ENCODE results near the gene C2orf76.
"Not testable (repeated sequence)": the region's sequence is repeated elsewhere in the genome, so short reads cannot be mapped to it uniquely, and the experiment has no call there.

The C2orf76 gene

GRCh38 chr2:119293900-119294299 lies 72.7 kb downstream of the C2orf76 start:
- DNase-seq (ENCODE audit: low spot score) = no peak

- no peak for DNase-seq (ENCODE audit: low spot score)
Measured at GRCh38 chr2:119293254-119293653, 73.4 kb downstream of the C2orf76 start.

DNA sequence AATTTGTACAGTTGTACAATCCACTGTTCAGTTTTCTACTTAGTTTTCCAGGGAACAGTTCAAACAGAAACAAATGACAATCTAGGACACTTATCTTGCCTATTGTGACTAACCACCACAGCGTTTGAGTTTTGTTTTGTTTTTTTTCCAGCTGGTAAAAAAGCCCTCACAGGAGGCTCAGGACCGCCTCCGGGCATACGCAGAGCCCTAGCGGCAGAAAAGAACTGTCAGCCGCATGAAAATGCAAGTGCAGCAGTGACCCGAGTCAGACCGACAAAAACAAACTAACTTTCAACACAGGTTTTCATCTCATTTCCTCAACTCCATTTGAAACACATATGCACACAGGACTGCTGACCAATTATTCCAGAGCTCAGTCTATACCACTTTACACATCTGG lies 74.4 kb downstream of the C2orf76 start:
- DNase-seq (ENCODE audit: low spot score) = no peak

- no peak for DNase-seq (ENCODE audit: low spot score)
Measured at GRCh38 chr2:119291588-119292167, 75.0 kb downstream of the C2orf76 start.

DNA sequence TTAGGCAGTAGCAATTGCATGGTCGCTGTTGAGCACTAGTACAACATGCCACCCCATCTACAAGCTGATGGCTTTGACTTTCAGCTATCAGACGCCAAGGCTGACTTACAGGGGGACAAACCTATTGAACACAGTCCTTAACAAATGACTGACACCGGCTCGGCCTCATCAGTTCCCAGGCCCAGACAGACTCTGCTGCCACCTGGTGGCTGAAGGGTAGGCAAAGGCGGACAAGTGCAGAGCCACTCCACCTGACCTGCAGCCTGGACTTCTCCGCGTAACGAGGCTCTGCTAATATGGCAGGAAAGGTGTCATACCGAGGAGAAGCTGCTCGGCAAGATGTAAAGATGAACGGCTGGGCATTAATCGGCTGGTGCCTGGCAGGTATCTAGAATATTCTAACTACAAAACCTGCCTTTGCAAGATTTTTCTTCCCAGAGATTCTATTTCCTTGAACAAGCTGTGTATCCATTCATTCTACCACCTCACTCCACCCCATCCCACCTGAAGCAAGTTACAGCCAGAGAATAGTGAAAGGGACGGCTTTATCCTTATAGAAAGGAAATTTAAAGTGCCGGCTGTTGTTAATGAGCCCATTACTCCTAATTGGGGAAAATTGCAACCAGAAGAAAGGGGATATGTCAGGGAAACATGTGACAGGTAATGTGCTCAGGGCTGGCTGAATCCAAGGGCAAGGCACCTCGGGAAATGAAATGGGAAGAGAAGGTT lies 75.6 kb downstream of the C2orf76 start:
- DNase-seq (ENCODE audit: low spot score) = peak; percentile 66

DNA sequence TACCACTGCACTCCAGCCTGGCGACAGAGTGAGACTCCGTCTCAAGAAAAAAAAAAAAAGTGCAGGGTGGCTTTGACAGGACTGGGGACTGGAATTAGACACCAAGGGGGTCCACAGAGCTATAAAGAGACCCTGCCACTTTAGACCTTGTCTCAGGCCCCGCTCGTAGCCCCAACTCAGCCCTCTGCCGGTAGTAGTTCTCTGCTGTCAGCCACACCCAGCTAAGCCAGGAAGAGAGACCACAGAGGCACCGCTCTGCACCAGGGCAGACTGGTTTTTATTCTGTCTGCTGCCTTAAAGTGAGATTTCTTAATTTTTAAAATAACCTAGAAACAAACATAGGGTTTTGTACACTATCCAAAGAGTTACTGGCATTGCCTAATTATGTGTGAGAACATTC lies 77.0 kb downstream of the C2orf76 start:
- DNase-seq (ENCODE audit: low spot score) = no peak

DNA sequence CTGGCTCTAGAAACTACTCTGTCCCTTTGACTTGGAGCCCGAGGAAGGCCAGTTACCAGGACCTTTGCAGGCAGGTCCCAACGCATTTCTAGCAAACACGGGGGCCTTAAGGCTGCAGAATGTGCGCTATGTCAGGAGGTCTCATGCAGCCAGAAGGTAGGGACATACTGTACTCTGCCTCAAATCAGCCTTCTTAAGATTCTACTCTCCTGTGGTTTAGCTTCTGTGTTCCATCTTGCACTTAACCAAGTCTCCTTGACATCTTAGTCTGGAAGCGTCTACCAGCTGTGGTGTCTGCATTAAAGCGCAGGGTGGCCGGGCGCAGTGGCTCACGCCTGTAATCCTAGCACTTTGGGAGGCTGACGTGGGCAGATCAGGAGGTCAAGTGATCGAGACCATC lies 77.5 kb downstream of the C2orf76 start:
- DNase-seq (ENCODE audit: low spot score) = no peak

DNA sequence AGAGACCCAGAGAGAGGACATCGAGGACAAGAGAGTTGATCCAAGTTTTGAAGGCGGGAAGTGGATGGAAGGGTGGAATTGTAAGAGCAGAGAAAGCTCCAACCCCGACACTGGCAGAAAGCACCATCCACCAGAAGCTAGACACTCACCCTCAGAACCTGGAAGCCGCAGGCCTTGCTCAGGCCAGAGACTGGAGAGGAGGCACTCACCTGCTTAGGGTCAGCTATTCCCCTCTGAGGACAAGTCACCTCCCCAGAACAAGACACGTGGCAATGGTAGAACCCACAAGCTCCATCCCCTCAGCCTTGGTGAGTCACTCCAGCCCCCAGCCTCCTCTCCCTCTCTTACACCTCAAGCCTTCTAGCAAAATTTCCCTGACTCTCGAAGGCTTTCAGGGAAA lies 78.1 kb downstream of the C2orf76 start:
- DNase-seq (ENCODE audit: low spot score) = no peak

GRCh38 chr2:119286661-119287060 lies 80.0 kb downstream of the C2orf76 start:
- DNase-seq (ENCODE audit: low spot score) = no peak

DNA sequence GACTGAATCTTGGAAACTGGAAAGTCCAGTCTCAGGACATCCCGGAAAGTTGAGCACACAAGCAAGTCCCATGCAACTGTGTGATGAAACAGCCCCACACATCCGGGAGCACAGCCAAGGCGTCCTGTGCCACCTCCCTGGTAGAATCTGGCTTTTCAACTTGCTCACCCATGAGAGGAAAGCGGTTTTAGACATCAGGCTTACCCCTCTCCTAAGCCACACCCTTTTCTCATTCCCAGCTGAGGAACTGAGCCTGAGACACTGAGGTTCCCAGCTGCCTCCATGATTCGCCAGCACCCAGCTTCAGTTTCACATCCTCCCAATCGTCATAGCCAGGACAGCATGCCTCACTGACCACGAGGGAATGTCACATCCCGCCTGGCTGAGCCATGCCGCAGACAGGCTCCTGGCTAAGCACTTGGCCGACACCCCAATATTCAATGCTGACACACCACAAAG lies 82.7 kb downstream of the C2orf76 start:
- no peak for DNase-seq (ENCODE audit: low spot score)

- DNase-seq (ENCODE audit: low spot score) = no peak
Measured at GRCh38 chr2:119282996-119283511, 83.6 kb downstream of the C2orf76 start.

GRCh38 chr2:119282146-119282995 lies 84.3 kb downstream of the C2orf76 start:
- DNase-seq (ENCODE audit: low spot score) = no peak

GRCh38 chr2:119280680-119281079 lies 86.0 kb downstream of the C2orf76 start:
- no peak for DNase-seq (ENCODE audit: low spot score)

GRCh38 chr2:119279666-119280065 lies 87.0 kb downstream of the C2orf76 start:
- DNase-seq (ENCODE audit: low spot score) = no peak

DNA sequence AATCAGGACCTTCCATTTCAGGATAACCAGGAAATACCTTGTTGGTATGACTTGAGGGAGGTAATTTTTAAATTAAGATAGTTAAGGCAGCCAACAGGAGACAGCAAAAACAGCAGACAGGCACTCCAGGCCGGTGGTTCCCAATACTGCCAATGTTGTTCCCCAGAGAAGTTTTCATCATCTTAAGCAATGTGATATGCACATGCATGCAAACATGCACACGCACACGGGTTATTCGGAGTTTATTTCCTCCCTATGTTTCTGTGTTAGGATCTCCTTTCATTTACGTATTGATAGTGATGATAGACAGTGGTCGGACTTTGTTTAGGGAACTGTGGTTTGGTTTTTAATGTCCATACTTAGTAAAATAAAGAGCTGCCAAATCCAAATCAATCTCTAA lies 87.7 kb downstream of the C2orf76 start:
- no peak for DNase-seq (ENCODE audit: low spot score)

GRCh38 chr2:119278385-119278784 lies 88.2 kb downstream of the C2orf76 start:
- not testable (repeated sequence) for DNase-seq (ENCODE audit: low spot score)

- no peak for DNase-seq (ENCODE audit: low spot score)
Measured at GRCh38 chr2:119276864-119277263, 89.8 kb downstream of the C2orf76 start.

- no peak for DNase-seq (ENCODE audit: low spot score)
Measured at GRCh38 chr2:119267604-119268003, 99.0 kb downstream of the C2orf76 start.

DNA sequence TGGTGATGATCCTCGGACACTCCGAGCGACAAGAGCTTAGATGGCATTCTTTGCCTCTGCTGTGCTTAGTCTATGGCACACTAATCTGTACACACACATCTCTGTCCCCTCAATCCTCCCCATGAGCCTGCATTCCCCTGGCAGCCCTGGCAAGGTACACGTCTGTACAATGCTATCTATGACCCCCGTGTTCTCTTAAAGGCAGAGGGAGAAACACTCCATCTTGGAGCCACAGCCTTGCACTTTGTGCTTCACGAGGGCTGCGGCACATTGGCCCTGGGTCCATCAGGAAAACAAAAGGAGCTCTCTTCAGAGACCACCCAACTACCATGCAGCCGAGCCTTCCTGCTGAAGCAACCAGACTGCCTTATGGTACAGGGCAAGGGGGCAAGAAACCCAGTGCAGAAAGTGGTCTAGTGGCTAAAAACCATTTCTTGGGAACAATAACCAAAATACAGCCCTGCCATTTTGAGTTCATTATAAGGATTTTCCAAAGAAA lies 100.5 kb downstream of the C2orf76 start:
- no peak for DNase-seq (ENCODE audit: low spot score)

DNA sequence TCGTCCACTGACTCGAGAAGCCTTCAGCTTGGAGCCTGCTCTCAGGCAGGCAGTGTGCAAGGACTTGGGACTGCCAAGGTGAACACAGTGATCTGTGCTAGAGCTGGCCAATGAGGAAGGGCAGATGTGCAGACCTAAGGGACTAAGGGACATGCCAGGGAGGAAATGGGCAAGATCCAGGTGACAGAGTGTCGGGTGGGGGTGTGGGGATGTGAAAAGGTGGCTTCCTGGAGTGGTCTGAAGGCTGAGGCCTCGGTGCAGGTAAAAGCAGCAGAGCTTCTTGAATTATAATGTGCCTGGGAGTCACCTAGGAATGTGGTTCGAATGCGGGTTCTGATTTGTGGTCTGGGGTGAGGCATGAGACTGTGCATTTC lies 101.0 kb downstream of the C2orf76 start:
- no peak for DNase-seq (ENCODE audit: low spot score)

DNA sequence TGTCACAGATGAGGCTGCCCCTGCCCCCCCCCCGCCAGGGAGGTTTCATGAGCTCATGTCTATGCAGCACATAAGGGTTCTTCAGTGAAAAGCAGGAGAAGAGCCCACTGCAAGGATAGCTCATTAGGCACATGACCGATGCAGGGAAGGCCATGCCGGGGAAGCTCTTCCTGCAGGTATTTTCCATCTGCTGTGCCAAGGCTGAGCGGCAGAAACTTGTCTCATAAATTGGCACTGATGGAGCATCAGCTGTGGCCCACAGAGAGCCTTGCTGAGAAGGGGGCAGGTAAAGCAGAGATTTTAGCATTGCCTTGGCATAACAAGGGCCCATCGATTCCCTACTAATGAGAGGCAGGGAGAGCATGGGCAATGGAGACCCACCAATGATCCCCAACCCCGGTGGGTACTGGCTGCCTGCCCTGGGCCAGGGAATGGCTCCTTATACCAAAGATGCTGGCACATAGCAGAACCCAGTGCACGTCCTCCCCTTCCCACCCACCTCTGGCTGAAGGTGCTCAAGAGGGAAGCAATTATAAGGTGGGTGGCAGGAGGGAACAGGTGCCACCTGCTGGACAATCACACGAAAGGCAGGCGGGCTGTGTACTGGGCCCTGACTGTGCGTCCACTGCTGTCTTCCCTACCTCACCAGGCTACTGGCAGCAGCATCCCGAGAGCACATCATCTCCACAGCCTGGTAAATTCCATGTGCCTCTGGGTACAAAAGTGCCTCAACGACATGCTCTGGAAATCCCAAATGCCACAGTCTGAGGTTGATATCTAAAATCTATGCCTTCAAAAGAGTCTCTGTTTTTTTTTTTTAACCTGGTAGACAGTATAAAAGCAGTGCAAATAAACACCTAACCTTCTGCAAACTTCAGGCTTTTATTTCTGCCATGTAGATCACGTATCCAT lies 101.6 kb downstream of the C2orf76 start:
- DNase-seq (ENCODE audit: low spot score) = peak; percentile 30

- DNase-seq (ENCODE audit: low spot score) = no peak
Measured at GRCh38 chr2:119263656-119264055, 103.0 kb downstream of the C2orf76 start.

Data from activated CD4-positive, alpha-beta T cell treated with anti-CD3 and anti-CD28 coated beads, Interleukin-2, Interleukin-4, amounts not matched to agents 100 ng/mL and 50 ng/mL, durations not matched to agents 16 hours and 8 hours (primary cell).